GM12872 (cell line): ENCODE results near the gene PPL.

Experiments used
- TF ChIP-seq, protein P1 (sequence below): IDR thresholded peaks from 3 replicates; pipeline ENCODE4 v1.5.1; 2011; ENCODE audit warnings: low read depth, mild to moderate bottlenecking, low read length, moderate library complexity; ENCODE audit not compliant: insufficient read depth

The PPL gene

DNA sequence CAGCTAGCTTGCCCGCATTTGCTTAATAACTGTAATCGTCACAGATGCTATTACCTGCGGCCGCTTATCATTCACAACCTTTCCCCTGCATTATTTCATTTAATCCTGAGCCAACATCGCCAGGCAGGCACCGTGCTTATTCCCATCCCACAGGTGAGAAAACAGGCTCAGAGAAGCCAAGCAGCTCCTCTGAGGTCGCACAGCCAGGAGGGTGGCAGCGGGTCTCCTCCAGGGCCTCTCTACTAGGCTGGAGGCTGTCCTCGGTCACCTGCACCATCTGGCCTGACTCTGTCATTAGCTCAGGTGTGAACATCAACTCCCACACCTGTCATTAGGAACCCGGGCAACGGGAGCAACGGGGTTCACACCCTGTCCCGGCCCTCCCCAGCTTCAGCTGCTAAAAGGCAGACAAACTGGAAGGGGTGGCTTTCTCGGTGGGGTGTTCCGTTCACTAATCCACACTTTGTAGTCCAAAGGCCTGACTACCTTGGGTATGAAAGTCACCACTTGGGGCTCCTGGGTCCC lies 3.0 kb downstream of the PPL start:
- TF ChIP-seq, protein P1, sequence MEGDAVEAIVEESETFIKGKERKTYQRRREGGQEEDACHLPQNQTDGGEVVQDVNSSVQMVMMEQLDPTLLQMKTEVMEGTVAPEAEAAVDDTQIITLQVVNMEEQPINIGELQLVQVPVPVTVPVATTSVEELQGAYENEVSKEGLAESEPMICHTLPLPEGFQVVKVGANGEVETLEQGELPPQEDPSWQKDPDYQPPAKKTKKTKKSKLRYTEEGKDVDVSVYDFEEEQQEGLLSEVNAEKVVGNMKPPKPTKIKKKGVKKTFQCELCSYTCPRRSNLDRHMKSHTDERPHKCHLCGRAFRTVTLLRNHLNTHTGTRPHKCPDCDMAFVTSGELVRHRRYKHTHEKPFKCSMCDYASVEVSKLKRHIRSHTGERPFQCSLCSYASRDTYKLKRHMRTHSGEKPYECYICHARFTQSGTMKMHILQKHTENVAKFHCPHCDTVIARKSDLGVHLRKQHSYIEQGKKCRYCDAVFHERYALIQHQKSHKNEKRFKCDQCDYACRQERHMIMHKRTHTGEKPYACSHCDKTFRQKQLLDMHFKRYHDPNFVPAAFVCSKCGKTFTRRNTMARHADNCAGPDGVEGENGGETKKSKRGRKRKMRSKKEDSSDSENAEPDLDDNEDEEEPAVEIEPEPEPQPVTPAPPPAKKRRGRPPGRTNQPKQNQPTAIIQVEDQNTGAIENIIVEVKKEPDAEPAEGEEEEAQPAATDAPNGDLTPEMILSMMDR = no peak

DNA sequence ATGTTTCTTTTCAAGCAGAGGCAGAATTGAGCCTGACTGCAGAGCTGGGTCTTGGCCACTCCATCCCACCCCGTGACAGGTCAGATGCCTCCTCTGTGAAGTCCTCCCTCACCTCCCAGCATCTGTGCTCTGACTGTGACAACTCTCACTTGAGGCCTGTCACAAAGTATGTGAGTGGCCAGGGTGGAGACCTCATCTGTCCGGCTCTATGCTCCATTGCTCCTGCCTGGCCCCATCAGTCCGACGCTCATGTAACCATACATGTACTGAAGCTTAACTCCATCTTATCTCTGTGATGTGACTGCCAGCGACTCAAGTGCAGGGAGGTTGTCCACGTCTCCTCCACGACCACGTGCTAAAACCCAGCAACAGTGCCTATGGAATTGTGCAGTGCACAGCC lies 3.5 kb downstream of the PPL start:
- TF ChIP-seq, protein P1 = no peak

DNA sequence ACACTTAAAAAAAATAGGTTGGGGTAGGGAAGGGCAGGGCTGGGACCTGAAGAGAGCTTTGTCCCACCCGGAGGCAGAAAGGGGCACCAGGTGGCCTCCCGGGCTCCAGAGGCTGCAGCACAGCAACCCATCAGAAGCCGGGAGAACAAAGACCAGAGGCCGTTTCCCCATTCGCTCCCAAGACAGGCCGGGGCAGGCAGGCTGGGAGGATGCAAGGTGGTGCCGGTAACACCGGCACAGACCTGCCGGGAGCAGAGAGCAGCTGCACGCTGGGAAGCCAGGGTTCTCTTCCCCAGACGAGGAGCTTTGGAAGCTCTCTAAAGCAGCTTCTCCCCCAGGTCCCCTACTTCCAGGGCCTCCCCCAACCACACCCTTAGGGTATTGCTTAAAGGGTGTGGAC lies 5.6 kb downstream of the PPL start:
- TF ChIP-seq, protein P1 = no peak

DNA sequence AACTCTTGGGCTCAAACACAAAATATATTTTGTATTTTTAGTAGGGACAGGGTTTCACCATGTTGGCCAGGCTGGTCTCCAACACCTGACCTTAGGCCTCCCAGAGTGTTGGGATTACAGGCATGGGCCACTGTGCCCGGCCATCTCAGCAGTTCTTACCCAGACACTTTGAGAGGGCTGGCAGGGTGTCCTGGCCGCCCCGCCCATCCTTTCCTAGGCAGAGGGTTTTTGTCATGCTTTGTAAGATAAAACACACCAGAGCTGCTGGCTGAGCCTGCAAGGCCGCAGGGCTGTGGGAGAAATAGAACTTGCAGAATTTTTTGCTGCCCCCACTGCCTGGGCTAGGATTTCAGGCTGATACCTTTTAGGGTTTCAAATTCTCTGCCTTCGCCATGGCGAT lies 8.7 kb downstream of the PPL start:
- TF ChIP-seq, protein P1 = no peak

DNA sequence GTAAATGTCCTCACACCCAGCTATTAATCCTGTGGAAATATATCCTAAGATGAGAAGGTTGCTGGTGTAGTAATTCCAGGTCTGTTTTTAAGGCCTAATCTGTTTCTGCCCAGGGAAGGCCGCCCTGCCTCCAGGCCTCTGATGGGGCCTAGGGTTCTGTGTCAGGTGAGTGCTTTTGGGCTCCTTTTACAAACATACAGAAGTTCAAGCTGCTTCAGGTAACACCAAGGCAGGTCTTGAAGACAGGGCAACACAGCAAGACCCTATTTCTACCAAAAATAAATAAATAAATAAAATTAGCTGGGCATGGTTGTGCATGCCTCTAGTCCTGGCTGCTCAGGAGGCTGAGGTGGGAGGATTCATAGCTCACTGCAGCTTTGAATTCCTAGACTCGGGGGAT lies 9.3 kb downstream of the PPL start:
- TF ChIP-seq, protein P1 = no peak

DNA sequence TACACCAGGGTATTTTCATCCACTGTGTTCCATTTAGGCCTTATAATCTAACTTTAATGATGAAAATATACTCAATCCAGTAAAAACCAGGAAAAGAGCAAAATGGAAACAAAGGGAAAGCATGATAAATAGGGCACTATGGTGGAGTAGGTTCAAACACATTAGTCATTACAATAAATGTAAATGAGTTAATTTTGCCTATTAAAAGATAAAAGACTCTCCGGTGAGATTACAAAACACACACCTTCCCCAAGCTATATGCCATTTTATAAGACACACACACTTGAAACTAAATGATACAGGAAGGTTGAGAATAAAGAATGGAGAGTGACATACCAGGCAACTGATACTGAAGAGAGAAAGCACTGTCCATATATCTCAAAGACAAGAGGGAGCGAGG lies 10.0 kb downstream of the PPL start:
- TF ChIP-seq, protein P1 = no peak

DNA sequence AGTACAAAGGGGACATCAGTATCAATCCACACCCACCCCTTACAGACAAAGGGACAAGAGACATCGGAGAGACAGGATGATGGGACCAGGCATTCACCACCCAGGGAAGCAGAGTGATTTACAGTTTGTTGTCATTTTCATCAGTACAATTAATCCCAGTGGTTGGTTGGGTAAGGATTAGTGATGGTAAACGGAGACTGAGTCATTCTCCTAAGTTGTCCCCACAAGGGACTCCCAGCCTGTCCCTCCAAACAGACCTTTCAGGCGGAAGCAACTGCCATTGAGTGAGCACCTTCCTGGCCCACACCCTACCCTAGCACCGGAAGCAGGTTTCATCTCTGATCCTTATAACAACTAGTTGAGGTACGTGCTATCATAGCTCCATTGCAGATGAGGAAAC lies 11.2 kb downstream of the PPL start:
- TF ChIP-seq, protein P1 = no peak

DNA sequence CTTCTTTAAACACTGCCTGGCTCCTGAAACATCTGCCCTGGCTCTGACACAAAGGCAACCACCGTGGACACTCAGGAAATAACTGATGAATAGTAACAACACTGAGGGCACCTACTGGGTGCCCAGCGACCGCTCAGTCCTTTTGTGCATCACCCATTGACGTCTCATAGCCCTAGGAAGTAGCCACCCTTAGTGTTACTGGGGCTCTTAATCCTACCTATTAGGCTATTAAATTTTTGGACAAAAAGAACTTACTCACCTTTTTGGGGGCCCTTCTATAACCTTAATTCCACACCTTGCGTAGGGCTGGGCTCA lies 11.7 kb downstream of the PPL start:
- TF ChIP-seq, protein P1 = no peak
